Activated CD8-positive, alpha-beta T cell treated with anti-CD3 and anti-CD28 coated beads for 36 hours (primary cell): ENCODE data around the gene MCF2. TPM values are rescaled to one million over a fixed set of nuclear protein-coding genes. Genes with fewer than 3 reads are reported as not detected.

ENCODE experiments used
- ATAC-seq: fragments of 200-7000 bp; cut with Tn5 transposase; one replicate; pipeline ENCODE4 v1.10.0; 2021; ENCODE audit warnings: mild to moderate bottlenecking, moderate library complexity
- CTCF ChIA-PET: fragments of 350-600 bp; sonication (Branson Sonifier 250); formaldehyde crosslinking; loops from one replicate; lab custom pipeline; 2021; ENCODE audit warnings: antibody characterized with exemption; lab: Charles Lee
- POLR2A ChIA-PET: fragments of 350-600 bp; sonication (Branson Sonifier 250); formaldehyde crosslinking; loops from one replicate; lab custom pipeline; 2021; ENCODE audit warnings: antibody characterized with exemption; lab: Charles Lee
- DNase-seq: peaks from one replicate; pipeline ENCODE4 v3.0.0-alpha.2; 2020
- H3K27ac Mint-ChIP-seq: one replicate; pipeline ENCODE4 v1.8.0; 2021; ENCODE audit warnings: mild to moderate bottlenecking, mixed read lengths
- H3K27me3 Mint-ChIP-seq: one replicate; pipeline ENCODE4 v1.8.0; 2021; ENCODE audit warnings: mixed read lengths
- H3K36me3 Mint-ChIP-seq: one replicate; pipeline ENCODE4 v1.8.0; 2021; ENCODE audit warnings: low read depth, mixed read lengths
- H3K4me1 Mint-ChIP-seq: one replicate; pipeline ENCODE4 v1.8.0; 2021; ENCODE audit warnings: low read depth, mixed read lengths
- H3K4me3 Mint-ChIP-seq: one replicate; pipeline ENCODE4 v1.8.0; 2021; ENCODE audit warnings: mild to moderate bottlenecking, moderate library complexity, mixed read lengths
- H3K9me3 Mint-ChIP-seq: one replicate; pipeline ENCODE4 v1.8.0; 2021; ENCODE audit warnings: mixed read lengths
- CTCF ChIP-seq: fragments of 200-600 bp; IDR thresholded peaks from one replicate; pipeline ENCODE4 v1.8.0; 2022; ENCODE audit warnings: antibody characterized with exemption, mild to moderate bottlenecking
- intact Hi-C: fragments of 100-400 bp; cut with micrococcal nuclease; formaldehyde crosslinking; loops from one replicate; pipeline ENCODE4 v1.10.0; 2022
- total RNA-seq, 2 experiments: library from RNA; stranded (reverse); gene quantifications; one replicate each; pipeline ENCODE4 v1.2.3, GENCODE V29; 2021

MCF2 gene
- total RNA-seq, 2 experiments from 2014 or later, result 0.56 to 0.59 TPM

- Mint-ChIP-seq H3K9me3 (no peaks in the 10 kb centered on the region), H3K4me1 (no peaks in the 10 kb centered on the region), H3K36me3 (no peaks in the 10 kb centered on the region), H3K4me3 (no peak overlapping the region), H3K27me3 (no peaks in the 10 kb centered on the region), H3K27ac (no peak overlapping the region)
- CTCF ChIA-PET, result no interaction called here
- TF ChIP-seq CTCF, result no peak
- POLR2A ChIA-PET, result no interaction called here
- ATAC-seq (no peak), DNase-seq (no peak)
- intact Hi-C loops, result no loop called here
These were observed 65.6 kb downstream of the MCF2 start for GRCh38 chrX:139642241-139642927.

GRCh38 chrX:139640259-139640658 is 67.7 kb downstream of the MCF2 start:
- H3K36me3 Mint-ChIP-seq, result no peaks in the 10 kb centered on the region
- ChIA-PET POLR2A (no interaction called here), CTCF (no interaction called here)

GRCh38 chrX:139639253-139639652 is 68.7 kb downstream of the MCF2 start:
- no peak for DNase-seq
- POLR2A ChIA-PET, result no interaction called here
- no peaks in the 10 kb centered on the region for H3K36me3 Mint-ChIP-seq
- H3K4me1 Mint-ChIP-seq, result no peaks in the 10 kb centered on the region
- no peaks in the 10 kb centered on the region for H3K9me3 Mint-ChIP-seq
- intact Hi-C loops, result no loop called here
- H3K27me3 Mint-ChIP-seq, result no peaks in the 10 kb centered on the region
- no peak for ATAC-seq
- H3K4me3 Mint-ChIP-seq, result no peak overlapping the region
- no peak for TF ChIP-seq CTCF
- H3K27ac Mint-ChIP-seq, result no peak overlapping the region
- CTCF ChIA-PET, result no interaction called here

More at GRCh38 chrX:139640259-139640658, 67.7 kb downstream of the MCF2 start:
- no peak for DNase-seq
- TF ChIP-seq CTCF, result no peak
- Mint-ChIP-seq H3K4me3 (no peak overlapping the region), H3K27ac (no peak overlapping the region), H3K9me3 (no peaks in the 10 kb centered on the region), H3K4me1 (no peaks in the 10 kb centered on the region), H3K27me3 (no peaks in the 10 kb centered on the region)
- intact Hi-C loops, result no loop called here
- ATAC-seq, result no peak

- Mint-ChIP-seq H3K4me3 (no peak overlapping the region), H3K9me3 (no peaks in the 10 kb centered on the region), H3K36me3 (no peaks in the 10 kb centered on the region), H3K27me3 (no peaks in the 10 kb centered on the region), H3K27ac (no peak overlapping the region), H3K4me1 (no peaks in the 10 kb centered on the region)
- CTCF ChIA-PET, result no interaction called here
- ATAC-seq (no peak), DNase-seq (no peak)
- TF ChIP-seq CTCF, result no peak
- POLR2A ChIA-PET, result no interaction called here
- intact Hi-C loops, result no loop called here
These were observed 107.9 kb downstream of the MCF2 start for GRCh38 chrX:139600105-139600504.

- H3K27me3 Mint-ChIP-seq, result no peaks in the 10 kb centered on the region
- no peak overlapping the region for H3K4me3 Mint-ChIP-seq
- POLR2A ChIA-PET, result no interaction called here
These were observed 111.9 kb downstream of the MCF2 start for GRCh38 chrX:139596068-139596467.

More at GRCh38 chrX:139596068-139596467, 111.9 kb downstream of the MCF2 start:
- no peaks in the 10 kb centered on the region for H3K9me3 Mint-ChIP-seq
- H3K36me3 Mint-ChIP-seq, result no peaks in the 10 kb centered on the region
- intact Hi-C loops, result no loop called here
- ATAC-seq (no peak), DNase-seq (no peak)
- no peaks in the 10 kb centered on the region for H3K4me1 Mint-ChIP-seq
- H3K27ac Mint-ChIP-seq, result no peak overlapping the region
- CTCF ChIA-PET, result no interaction called here
- no peak for TF ChIP-seq CTCF
